Measurements from ENCODE around the gene PROZ. TPM values are rescaled to one million over a fixed set of nuclear protein-coding genes. Genes with fewer than 3 reads are reported as not detected.

The PROZ gene
- polyA plus RNA-seq, 1 donor (not counting 4 experiments of a cell fraction or from before 2014, with no cell fraction given): not detected

DNA sequence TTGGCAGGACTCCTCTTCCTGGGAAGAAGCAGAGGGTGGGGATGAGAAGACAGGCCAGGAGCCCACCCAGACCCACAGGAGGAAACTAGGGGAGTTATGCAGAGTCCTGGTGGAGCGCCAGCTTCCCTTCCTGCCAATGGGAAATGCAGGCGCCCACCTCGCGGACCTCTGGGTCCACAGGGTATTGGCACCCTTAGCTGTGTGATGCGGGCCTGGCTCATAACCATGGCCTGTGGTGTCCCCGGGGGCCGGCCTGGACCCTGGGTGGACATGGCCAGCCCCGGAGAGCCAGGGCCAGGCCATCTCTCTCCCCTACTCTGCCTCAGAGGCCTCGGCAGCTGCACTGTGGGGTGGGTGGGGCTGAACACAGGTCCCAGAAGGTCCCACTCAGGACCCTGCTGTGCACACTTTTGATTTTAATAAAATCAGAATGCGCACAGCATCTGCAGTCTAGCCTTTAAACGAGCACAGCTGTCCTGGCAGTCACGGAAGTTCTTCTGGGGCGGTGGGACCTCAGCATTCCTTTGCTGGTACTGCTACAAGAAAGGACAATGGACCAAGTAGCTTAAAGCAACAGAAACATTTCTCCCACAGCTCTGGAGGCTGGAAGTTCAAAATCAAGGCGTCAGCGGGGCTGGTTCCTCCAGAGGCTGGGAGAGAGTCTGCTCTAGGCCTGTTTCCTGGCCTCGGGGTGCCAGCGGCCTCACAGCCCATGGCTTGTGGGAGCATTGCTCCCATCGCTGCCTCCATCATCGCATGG, 34.1 kb upstream of the PROZ start:
- Histone ChIP-seq H3K9ac (ENCODE audit: control insufficient read depth, extremely low read depth, insufficient read depth, low read length) (no peak overlapping the region), H3K79me2 (ENCODE audit: control insufficient read depth, insufficient read depth, low read length) (no peaks in the 10 kb centered on the region), H3K4me1 (ENCODE audit: control insufficient read depth, extremely low read depth, insufficient read depth, low read length) (no peaks in the 10 kb centered on the region), H3K9me3 (ENCODE audit: control insufficient read depth, low read depth, low read length) (no peaks in the 10 kb centered on the region), H2AFZ (ENCODE audit: control insufficient read depth, low read length) (no peak overlapping the region), H3K27me3 (ENCODE audit: control insufficient read depth, extremely low read depth, insufficient read depth, low read length) (peaks cover 2% of the 10 kb centered on the region), H4K20me1 (ENCODE audit: control insufficient read depth, extremely low read depth, insufficient read depth, low read length) (no peaks in the 10 kb centered on the region), H3K4me2 (ENCODE audit: control insufficient read depth, extremely low read depth, insufficient read depth, low read depth, low read length) (no peak overlapping the region), H3K9me1 (ENCODE audit: control insufficient read depth, extremely low read depth, insufficient read depth, low read length) (no peaks in the 10 kb centered on the region), H3K4me3 (ENCODE audit: control insufficient read depth in 2 of 3, extremely low read depth in 1 of 3, insufficient read depth in 2 of 3, low read depth in 1 of 3, low read length in 3 of 3) (no peak overlapping the region), H3K27ac (ENCODE audit: control insufficient read depth, insufficient read depth, low read length) (no peak overlapping the region), H3K36me3 (ENCODE audit: control insufficient read depth in 2 of 2, extremely low read depth in 1 of 2, insufficient read depth in 2 of 2, low read length in 2 of 2) (no peaks in the 10 kb centered on the region)
- DNase-seq (ENCODE audit: low read depth, low spot score) (no peak), FAIRE-seq (no peak)
- dilution Hi-C loops (cut with MboI; ENCODE audit: extremely low pct_ligation_motif_present, low sequenced_read_pairs): no loop called here
- TF ChIP-seq EZH2 (IDR thresholded peaks at IDR 0.05; ENCODE audit: low read length): no peak
- TF ChIP-seq, protein P1, sequence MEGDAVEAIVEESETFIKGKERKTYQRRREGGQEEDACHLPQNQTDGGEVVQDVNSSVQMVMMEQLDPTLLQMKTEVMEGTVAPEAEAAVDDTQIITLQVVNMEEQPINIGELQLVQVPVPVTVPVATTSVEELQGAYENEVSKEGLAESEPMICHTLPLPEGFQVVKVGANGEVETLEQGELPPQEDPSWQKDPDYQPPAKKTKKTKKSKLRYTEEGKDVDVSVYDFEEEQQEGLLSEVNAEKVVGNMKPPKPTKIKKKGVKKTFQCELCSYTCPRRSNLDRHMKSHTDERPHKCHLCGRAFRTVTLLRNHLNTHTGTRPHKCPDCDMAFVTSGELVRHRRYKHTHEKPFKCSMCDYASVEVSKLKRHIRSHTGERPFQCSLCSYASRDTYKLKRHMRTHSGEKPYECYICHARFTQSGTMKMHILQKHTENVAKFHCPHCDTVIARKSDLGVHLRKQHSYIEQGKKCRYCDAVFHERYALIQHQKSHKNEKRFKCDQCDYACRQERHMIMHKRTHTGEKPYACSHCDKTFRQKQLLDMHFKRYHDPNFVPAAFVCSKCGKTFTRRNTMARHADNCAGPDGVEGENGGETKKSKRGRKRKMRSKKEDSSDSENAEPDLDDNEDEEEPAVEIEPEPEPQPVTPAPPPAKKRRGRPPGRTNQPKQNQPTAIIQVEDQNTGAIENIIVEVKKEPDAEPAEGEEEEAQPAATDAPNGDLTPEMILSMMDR (optimal IDR thresholded peaks at IDR 0.05 in 1 of 3, IDR thresholded peaks at IDR 0.05 in 1 of 3, conservative IDR thresholded peaks at IDR 0.05 in 1 of 3; ENCODE audit: extremely low read depth in 1 of 3, insufficient read depth in 2 of 3, low read length in 3 of 3): no peak

DNA sequence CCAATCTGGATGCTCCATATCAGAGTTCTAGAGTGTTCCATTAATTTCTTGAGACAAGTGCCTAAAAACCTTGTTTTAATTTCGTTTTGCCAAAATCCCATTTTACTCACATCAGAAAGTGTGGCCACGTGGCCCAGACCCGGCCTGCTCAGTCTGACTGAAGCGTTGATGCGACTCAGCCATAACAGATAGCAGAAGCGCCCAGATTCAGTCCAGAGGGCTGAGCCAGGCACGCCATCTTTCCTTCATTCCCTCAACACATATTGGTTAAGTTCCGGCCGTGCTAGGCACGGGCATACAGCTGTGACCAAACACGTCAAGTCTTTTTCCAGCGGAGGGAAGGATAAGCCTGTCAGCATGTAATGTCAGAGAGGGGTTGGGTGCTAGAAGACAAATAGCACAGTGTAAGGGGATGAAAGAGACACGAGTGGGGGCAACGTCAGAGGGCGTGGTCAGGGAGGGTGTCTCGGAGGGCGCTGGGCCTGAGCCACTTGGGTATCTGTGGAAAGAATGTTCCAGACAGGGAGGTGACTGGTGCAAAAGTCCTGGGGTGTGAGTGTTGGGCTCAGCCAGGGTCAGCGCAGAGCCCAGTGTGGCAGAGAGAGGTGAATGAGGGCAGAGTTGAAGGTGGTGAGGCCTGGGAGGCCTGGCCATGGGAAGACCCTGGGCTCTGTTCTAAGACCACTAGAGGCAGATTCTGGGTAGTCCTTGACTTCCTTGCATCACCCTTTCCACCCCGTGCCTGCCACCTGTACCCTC, 32.8 kb upstream of the PROZ start:
- Histone ChIP-seq H3K4me1 (ENCODE audit: control insufficient read depth, extremely low read depth, insufficient read depth, low read length) (no peaks in the 10 kb centered on the region), H3K9me3 (ENCODE audit: control insufficient read depth, low read depth, low read length) (no peaks in the 10 kb centered on the region), H3K27ac (ENCODE audit: control insufficient read depth, insufficient read depth, low read length) (no peak overlapping the region), H3K4me2 (ENCODE audit: control insufficient read depth, extremely low read depth, insufficient read depth, low read depth, low read length) (no peak overlapping the region), H3K27me3 (ENCODE audit: control insufficient read depth, extremely low read depth, insufficient read depth, low read length) (peaks cover 2% of the 10 kb centered on the region), H3K9me1 (ENCODE audit: control insufficient read depth, extremely low read depth, insufficient read depth, low read length) (no peaks in the 10 kb centered on the region), H2AFZ (ENCODE audit: control insufficient read depth, low read length) (no peak overlapping the region), H3K36me3 (ENCODE audit: control insufficient read depth in 2 of 2, extremely low read depth in 1 of 2, insufficient read depth in 2 of 2, low read length in 2 of 2) (no peaks in the 10 kb centered on the region), H3K9ac (ENCODE audit: control insufficient read depth, extremely low read depth, insufficient read depth, low read length) (no peak overlapping the region), H3K79me2 (ENCODE audit: control insufficient read depth, insufficient read depth, low read length) (no peaks in the 10 kb centered on the region), H3K4me3 (ENCODE audit: control insufficient read depth in 2 of 3, extremely low read depth in 1 of 3, insufficient read depth in 2 of 3, low read depth in 1 of 3, low read length in 3 of 3) (no peak overlapping the region), H4K20me1 (ENCODE audit: control insufficient read depth, extremely low read depth, insufficient read depth, low read length) (no peaks in the 10 kb centered on the region)
- FAIRE-seq (no peak), DNase-seq (ENCODE audit: low read depth, low spot score) (no peak)
- TF ChIP-seq, protein P1 (optimal IDR thresholded peaks at IDR 0.05 in 1 of 3, IDR thresholded peaks at IDR 0.05 in 1 of 3, conservative IDR thresholded peaks at IDR 0.05 in 1 of 3; ENCODE audit: extremely low read depth in 1 of 3, insufficient read depth in 2 of 3, low read length in 3 of 3): no peak
- no peak for TF ChIP-seq EZH2 (IDR thresholded peaks at IDR 0.05; ENCODE audit: low read length)
- dilution Hi-C loops (cut with MboI; ENCODE audit: extremely low pct_ligation_motif_present, low sequenced_read_pairs): no loop called here
